Medulla oblongata (tissue), 1 donor: ENCODE data around the gene ANKRD30B.
"Not testable (repeated sequence)": the region's sequence is repeated elsewhere in the genome, so short reads cannot be mapped to it uniquely, and the experiment has no call there.

Experiments used
- DNase-seq: peaks from one replicate; pipeline ENCODE4 v3.0.0-alpha.2; 2015; ENCODE audit errors: extremely low spot score

ANKRD30B gene, protein sequence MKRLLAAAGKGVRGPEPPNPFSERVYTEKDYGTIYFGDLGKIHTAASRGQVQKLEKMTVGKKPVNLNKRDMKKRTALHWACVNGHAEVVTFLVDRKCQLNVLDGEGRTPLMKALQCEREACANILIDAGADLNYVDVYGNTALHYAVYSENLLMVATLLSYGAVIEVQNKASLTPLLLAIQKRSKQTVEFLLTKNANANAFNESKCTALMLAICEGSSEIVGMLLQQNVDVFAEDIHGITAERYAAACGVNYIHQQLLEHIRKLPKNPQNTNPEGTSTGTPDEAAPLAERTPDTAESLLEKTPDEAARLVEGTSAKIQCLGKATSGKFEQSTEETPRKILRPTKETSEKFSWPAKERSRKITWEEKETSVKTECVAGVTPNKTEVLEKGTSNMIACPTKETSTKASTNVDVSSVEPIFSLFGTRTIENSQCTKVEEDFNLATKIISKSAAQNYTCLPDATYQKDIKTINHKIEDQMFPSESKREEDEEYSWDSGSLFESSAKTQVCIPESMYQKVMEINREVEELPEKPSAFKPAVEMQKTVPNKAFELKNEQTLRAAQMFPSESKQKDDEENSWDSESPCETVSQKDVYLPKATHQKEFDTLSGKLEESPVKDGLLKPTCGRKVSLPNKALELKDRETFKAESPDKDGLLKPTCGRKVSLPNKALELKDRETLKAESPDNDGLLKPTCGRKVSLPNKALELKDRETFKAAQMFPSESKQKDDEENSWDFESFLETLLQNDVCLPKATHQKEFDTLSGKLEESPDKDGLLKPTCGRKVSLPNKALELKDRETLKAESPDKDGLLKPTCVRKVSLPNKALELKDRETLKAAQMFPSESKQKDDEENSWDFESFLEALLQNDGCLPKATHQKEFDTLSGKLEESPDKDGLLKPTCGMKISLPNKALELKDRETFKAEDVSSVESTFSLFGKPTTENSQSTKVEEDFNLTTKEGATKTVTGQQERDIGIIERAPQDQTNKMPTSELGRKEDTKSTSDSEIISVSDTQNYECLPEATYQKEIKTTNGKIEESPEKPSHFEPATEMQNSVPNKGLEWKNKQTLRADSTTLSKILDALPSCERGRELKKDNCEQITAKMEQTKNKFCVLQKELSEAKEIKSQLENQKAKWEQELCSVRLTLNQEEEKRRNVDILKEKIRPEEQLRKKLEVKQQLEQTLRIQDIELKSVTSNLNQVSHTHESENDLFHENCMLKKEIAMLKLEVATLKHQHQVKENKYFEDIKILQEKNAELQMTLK (N-terminal part only)

DNA sequence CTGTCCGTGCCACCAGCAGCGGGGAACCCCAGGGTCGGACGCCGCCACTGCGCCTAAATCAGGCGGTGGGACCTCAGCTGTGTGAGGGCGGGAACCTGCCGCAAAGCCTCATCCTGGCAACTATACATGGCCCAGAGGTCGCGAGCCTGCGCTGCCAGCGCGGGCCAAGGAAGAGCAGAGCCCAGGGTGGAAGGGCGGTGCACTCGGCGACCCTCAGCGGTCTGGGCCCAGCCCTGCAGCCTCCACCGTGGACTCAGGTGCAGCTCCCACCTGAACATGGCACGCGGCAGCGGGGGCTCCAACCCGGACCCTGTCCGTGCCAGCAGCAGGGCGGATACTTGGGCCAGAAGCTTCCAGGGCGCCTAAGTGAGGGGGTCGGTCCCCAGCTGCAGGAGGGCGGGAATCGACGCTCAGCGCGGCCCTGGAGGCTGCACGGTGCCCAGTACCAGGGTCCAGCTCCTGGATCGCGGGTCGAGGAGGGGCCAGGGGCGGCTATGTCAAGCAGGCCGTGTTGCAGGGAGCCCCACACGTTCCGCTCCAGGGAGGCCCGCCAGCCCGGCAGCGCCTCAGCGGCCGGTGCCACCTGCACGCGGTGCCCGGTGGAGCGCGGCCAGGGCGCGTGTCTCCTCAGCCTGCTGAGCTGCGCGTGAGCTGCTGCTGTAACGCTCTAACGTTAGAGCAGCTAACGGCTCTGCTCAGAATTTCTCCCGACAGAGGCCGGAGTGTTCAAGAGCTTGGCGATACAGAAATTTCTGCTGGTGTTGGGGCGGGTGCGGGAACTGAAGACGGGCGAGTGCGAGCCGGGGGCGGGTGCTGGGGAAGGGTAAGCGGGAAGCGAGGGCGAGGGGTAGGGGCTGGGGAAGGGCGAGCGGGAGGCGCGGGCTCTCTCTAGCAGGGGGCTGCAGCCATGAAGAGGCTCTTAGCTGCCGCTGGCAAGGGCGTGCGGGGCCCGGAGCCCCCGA lies at the start of gene ANKRD30B:
Gene ANKRD30B, plus strand, starts transcription at position 660 of the 962 bp plus-strand sequence. Its CDS starts 248 bp downstream, at position 908.
- DNase-seq, result no peak

DNA sequence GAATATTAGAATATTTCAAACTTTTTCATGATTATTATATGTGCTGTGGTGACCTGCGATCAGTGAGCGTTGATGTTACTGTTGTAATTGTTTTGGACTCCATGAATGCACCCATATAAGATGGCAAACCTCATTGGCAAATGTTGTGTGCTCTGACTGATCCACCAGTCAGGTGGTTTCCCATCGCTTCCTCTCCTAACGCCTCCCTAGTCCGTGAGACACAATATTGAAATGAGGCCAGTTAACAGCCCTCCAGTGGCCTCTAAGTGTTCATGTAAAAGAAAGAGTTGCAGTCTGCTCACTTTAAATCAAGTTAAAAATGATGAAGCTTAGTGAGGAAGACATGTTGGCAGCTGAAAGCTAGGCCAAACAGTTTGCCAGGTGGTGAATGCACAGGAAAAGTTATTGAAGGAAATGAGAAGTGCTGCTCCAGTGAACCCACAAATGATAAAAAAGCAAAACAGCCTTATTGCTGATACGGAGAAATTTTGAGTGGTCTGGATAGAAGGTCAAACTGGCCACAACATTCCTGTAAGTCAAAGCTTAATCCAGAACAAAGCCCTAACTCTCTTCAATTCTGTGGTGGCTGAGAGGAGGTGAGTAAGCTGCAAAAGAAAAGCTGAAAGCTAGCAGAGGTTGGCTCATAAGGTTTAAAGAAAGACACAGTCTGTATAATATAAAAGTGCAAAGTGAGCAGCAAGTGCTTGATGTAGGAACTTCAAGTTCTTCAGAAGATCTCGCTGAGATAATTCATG lies 46.5 kb upstream of the ANKRD30B start:
- not testable (repeated sequence) for DNase-seq

DNA sequence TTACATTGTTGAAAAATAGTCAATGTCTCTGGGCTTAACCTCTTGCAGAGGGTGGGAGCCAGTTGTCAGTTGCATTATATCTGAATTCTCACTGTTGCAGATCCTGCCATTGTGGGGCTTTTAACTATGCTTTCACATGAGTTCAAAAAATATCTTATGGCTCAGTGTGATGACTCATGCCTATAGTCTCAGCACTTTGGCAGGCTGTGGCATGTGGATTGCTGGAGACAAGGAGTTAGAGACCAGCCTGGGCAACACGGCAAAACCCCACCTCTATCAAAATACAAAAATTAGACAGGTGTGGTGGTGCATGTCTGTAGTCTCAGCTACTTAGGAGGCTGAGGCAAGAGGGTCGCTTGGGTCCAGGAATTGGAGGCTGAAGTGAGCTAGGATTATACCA lies 38.2 kb upstream of the ANKRD30B start:
- not testable (repeated sequence) for DNase-seq

GRCh38 chr18:14721569-14721968 lies 26.4 kb upstream of the ANKRD30B start:
- DNase-seq, result not testable (repeated sequence)

DNA sequence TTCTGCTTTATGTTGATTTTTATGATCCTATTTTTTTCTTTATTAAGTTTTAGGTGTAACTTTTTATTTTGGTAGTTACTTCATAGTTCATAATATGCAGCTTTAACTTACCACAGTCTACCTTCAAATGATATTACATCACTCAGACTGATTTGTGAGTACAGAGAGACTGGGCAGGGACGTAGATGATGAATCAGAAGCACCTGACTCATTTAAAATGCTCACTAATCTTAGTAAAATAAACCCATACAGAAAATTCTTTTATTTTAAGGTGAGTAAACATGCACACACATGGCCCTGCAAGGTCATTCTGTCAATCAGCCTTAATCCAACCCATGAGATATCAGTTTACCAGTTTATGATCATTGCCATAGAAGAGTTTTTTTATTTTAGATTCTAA lies 8.9 kb upstream of the ANKRD30B start:
- DNase-seq, result not testable (repeated sequence)

GRCh38 chr18:14746897-14747296 lies 1.1 kb upstream of the ANKRD30B start:
- DNase-seq, result no peak

- DNase-seq, result no peak
These were observed 524 bp downstream of the ANKRD30B start for GRCh38 chr18:14748496-14748895.

DNA sequence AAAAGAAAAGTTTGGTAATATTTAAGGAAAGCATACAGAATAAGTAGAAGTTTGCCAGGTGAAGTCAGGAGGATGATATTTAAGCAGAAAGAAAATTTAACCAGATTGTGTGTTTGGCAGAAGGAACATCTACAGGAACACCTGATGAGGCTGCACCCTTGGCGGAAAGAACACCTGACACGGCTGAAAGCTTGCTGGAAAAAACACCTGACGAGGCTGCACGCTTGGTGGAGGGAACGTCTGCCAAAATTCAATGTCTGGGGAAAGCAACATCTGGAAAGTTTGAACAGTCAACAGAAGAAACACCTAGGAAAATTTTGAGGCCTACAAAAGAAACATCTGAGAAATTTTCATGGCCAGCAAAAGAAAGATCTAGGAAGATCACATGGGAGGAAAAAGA lies 15.6 kb downstream of the ANKRD30B start:
- DNase-seq, result not testable (repeated sequence)

DNA sequence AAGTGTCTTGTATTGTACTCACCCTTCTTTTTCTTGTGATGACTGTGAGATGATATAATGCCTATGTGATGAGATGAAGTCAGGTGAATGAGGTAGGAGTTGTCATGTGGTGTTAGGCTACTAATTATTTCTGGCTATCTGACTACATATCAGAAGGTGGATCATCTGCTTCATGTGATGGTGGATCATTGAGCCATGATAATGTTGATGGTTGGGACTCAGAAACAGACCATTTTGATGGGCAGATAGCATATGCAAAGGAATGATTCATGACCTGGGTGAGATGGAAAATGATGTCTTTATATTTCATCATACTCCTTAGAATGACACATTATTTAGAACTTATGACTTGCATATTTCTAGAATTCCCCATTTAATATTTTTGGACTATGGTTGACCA lies 19.5 kb downstream of the ANKRD30B start:
- DNase-seq, result no peak

GRCh38 chr18:14768241-14768640 lies 20.3 kb downstream of the ANKRD30B start:
- no peak for DNase-seq

DNA sequence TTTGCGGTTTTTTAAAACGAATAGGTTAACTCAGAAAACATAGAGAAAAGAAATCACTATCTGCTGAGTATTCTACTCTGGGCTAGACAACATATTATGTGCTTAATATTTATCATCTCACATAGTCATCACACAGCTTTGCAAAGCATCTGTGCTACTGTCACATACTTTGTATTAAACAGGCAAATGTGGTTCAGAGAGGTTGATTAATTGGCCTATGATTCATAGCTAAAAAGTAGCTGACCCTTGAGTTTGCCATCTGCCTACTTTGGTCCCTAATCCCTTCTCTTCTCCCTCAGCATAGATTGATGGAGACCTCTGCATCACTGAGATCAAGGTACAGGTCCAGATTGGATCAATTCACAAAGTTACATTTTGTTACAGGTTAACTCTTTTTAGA lies 21.4 kb downstream of the ANKRD30B start:
- DNase-seq, result no peak

DNA sequence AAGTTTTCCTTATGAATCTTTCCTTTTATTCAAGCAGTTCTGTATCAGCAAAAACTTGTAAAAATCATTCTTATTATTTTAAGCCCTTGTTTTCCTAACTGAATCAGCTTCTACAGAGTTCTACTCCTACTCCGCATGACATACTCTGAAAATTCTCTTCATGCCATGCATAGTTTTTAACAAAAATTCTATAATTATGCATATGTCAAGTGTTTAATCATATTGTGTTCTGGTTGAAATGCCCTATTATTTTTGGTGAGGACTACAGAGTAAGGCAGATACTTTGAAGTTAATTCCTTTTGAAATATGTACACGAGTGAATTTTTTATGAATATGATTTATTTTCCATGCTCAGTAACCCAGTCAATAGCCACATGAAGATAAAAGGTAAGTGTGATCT lies 28.8 kb downstream of the ANKRD30B start:
- no peak for DNase-seq

GRCh38 chr18:14781671-14782070 lies 33.7 kb downstream of the ANKRD30B start:
- DNase-seq, result no peak

DNA sequence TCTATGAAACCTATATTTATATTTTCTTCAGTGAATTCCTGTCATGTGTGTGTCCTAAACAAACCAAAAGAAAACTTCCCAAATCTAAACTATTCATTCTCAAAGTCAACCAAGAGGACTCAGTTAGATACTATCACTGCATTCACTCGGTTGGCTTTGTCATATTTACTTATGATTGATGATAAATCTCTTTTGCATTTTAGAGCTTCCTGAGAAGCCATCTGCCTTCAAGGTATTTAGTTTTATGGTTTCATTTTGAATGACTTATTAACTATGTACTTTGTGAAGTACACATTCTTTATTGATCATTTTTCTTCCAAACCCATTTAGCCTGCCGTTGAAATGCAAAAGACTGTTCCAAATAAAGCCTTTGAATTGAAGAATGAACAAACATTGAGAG lies 36.2 kb downstream of the ANKRD30B start:
- DNase-seq, result no peak

DNA sequence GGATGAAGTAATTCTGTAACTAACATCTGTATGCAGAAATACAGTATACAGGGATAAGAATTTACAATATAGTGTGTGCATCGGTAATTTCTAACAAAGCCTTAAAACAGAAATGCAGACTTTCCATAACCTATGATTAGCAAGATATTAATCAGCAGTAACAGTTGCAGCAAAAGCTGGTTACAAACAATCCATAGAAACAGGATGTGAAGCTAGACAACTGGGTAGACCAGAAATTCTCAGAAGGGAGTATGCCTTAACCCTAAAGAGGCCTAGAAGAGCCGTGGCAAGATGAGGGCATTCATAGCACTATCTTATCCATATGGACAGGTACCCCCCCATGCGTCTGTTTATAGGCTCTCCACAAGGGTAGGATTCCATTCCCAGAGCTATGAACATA lies 48.9 kb downstream of the ANKRD30B start:
- DNase-seq, result not testable (repeated sequence)

DNA sequence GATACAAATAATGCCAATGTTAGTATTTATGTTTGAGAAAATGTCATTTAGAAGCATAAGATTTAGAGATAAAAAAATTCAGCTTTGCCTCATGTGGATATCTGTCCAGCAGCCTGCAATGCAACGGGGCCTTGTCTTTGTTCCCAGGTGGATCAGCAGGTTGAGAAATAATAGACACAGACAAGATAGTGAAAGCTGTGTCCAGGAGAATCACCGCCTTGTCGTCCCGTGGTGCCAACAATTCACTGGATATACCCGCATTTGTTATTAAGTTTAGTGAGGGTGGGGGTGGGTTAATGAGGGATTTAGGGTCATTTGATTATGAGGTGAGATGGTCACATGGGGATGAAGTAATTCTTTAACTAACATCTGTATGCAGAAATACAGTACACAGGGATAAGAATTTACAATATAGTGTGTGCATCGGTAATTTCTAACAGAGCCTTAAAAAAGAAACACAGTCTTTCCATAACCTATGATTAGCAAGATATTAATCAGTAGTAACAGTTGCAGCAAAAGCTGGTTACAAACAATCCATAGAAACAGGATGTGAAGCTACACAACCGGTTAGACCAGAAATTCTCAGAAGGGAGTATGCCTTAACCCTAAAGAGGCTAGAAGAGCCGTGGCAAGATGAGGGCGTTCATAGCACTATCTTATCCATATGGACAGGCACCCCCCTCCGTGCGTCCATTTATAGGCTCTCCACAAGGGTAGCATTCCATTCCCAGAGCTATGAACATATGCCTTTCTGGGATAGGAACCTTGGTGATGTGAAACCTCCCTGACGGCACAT lies 50.2 kb downstream of the ANKRD30B start:
- DNase-seq, result not testable (repeated sequence)

GRCh38 chr18:14811081-14811480 lies 63.1 kb downstream of the ANKRD30B start:
- DNase-seq, result not testable (repeated sequence)

- DNase-seq, result not testable (repeated sequence)
These were observed 79.1 kb downstream of the ANKRD30B start for GRCh38 chr18:14826972-14827632.

DNA sequence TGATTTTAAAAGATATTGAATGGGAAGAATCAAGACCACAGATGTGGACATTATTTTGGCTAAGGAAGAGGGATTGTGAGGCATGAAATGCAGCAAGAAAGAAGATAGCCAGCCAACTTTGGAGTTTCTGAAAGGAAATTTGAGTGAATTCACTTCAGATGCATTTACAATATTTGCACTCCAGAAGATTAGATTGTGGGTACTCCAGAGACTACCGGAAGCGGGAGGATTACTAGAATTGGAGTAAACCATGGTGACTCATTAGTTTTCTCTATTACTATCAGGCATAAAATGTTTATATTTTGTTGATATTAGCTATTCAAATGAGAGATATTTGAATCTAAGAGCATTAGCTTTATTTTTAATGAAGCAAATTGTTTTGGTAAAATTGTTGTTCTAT lies 93.6 kb downstream of the ANKRD30B start:
- not testable (repeated sequence) for DNase-seq
